ENCODE measurements around the gene TOX3.

TOX3 gene

GRCh38 chr16:52561910-52562741 lies 15.2 kb upstream of the TOX3 start:
- no peak overlapping the region for H3K27ac ChIP-seq
- TF ChIP-seq, protein P1, sequence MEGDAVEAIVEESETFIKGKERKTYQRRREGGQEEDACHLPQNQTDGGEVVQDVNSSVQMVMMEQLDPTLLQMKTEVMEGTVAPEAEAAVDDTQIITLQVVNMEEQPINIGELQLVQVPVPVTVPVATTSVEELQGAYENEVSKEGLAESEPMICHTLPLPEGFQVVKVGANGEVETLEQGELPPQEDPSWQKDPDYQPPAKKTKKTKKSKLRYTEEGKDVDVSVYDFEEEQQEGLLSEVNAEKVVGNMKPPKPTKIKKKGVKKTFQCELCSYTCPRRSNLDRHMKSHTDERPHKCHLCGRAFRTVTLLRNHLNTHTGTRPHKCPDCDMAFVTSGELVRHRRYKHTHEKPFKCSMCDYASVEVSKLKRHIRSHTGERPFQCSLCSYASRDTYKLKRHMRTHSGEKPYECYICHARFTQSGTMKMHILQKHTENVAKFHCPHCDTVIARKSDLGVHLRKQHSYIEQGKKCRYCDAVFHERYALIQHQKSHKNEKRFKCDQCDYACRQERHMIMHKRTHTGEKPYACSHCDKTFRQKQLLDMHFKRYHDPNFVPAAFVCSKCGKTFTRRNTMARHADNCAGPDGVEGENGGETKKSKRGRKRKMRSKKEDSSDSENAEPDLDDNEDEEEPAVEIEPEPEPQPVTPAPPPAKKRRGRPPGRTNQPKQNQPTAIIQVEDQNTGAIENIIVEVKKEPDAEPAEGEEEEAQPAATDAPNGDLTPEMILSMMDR (IDR thresholded peaks at IDR 0.05) = no peak
- H3K4me1 ChIP-seq (ENCODE audit: control insufficient read depth in 1 of 2, insufficient read depth in 1 of 2, low read depth in 1 of 2, low read length in 1 of 2) = no peaks in the 10 kb centered on the region
- H3K27me3 ChIP-seq = no peaks in the 10 kb centered on the region
- H3K4me3 ChIP-seq (ENCODE audit: low read depth in 1 of 2, low read length in 1 of 2) = no peak overlapping the region
- no peaks in the 10 kb centered on the region for H3K9me3 ChIP-seq
- no peaks in the 10 kb centered on the region for H3K36me3 ChIP-seq

DNA sequence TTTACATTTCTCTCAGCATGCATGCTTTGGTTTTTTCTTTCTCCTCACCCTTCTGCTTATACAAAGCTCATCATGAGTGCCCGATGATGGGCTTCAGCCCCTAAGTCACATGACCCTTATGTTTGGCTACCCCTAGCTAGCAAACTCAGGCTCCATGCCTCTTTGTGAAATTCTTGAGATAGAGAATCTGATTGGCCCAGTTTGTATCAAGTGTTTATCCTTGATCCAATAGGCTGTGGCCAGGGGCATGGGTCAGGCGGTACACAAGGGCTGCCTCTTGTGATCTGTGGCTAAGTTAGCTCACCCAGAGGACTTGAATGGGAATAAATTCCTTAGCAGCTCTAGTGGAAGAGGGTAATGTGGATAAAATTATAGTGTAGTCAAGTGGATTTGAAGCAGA lies 11.5 kb upstream of the TOX3 start:
- Histone ChIP-seq H3K4me3 (ENCODE audit: low read depth in 1 of 2, low read length in 1 of 2) (no peak overlapping the region), H3K27ac (no peak overlapping the region), H3K4me1 (ENCODE audit: control insufficient read depth in 1 of 2, insufficient read depth in 1 of 2, low read depth in 1 of 2, low read length in 1 of 2) (no peaks in the 10 kb centered on the region), H3K27me3 (no peaks in the 10 kb centered on the region), H3K36me3 (no peaks in the 10 kb centered on the region), H3K9me3 (no peaks in the 10 kb centered on the region)
- TF ChIP-seq, protein P1 (IDR thresholded peaks at IDR 0.05) = no peak

DNA sequence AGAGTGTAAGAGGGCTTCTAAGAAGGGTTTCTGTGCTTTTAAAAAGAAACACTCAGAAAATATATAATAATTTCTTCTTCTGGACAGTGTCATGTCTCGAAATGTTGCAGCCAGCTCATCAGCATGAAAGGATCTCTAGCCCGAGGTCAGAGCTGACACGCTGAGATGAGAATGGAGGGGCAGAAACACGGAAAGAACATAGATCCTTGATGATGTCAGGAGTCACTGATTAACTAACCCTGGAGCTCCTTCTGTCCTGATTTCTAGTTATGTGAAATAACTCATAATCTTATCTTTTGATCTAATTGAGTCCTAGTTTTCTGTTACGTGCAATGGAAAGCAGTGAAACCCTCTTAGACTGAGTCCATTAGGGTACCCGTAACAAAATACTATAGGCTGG lies 10.3 kb upstream of the TOX3 start:
- TF ChIP-seq, protein P1 (IDR thresholded peaks at IDR 0.05) = no peak
- Histone ChIP-seq H3K36me3 (no peaks in the 10 kb centered on the region), H3K9me3 (no peaks in the 10 kb centered on the region), H3K27me3 (no peaks in the 10 kb centered on the region), H3K4me3 (ENCODE audit: low read depth in 1 of 2, low read length in 1 of 2) (no peak overlapping the region), H3K27ac (no peak overlapping the region), H3K4me1 (ENCODE audit: control insufficient read depth in 1 of 2, insufficient read depth in 1 of 2, low read depth in 1 of 2, low read length in 1 of 2) (no peaks in the 10 kb centered on the region)

DNA sequence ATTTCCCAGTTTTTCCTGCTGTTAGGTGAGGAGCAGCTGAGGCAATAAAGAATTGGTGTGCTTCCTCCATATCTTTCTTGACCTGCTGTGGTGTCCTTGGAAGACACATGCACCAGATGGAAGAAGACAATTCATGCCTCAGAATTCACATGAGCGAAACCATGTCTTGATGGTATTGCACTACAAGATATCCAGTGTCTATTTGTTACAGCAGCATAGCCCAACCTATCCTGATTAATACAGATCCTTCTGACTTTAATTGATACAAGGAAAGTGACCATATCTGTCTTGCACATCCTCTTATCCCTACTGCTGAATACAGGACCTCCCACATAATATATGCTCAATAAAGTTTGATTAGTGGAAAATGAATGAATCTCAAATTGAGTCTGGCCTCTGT lies 9.1 kb upstream of the TOX3 start:
- H3K27me3 ChIP-seq = peaks cover under 1% of the 10 kb centered on the region
- no peaks in the 10 kb centered on the region for H3K4me1 ChIP-seq (ENCODE audit: control insufficient read depth in 1 of 2, insufficient read depth in 1 of 2, low read depth in 1 of 2, low read length in 1 of 2)
- TF ChIP-seq, protein P1 (IDR thresholded peaks at IDR 0.05) = no peak
- no peaks in the 10 kb centered on the region for H3K9me3 ChIP-seq
- no peak overlapping the region for H3K27ac ChIP-seq
- H3K36me3 ChIP-seq = no peaks in the 10 kb centered on the region
- H3K4me3 ChIP-seq (ENCODE audit: low read depth in 1 of 2, low read length in 1 of 2) = no peak overlapping the region

GRCh38 chr16:52555572-52555971 lies 8.6 kb upstream of the TOX3 start:
- Histone ChIP-seq H3K4me1 (ENCODE audit: control insufficient read depth in 1 of 2, insufficient read depth in 1 of 2, low read depth in 1 of 2, low read length in 1 of 2) (no peaks in the 10 kb centered on the region), H3K27ac (no peak overlapping the region), H3K27me3 (peaks cover 5% of the 10 kb centered on the region), H3K4me3 (ENCODE audit: low read depth in 1 of 2, low read length in 1 of 2) (no peak overlapping the region), H3K9me3 (no peaks in the 10 kb centered on the region), H3K36me3 (no peaks in the 10 kb centered on the region)
- TF ChIP-seq, protein P1 (IDR thresholded peaks at IDR 0.05) = no peak
